Umbilical cord (tissue), 2 donors: ENCODE measurements around the gene ZBTB24. TPM values are rescaled to one million over a fixed set of nuclear protein-coding genes. Genes with fewer than 3 reads are reported as not detected.
A peak's percentile ranks its signal among the peaks of the same experiment; 100 is the strongest.

Source experiments
- DNase-seq: peaks from one replicate; pipeline ENCODE4 v3.0.0-alpha.2; 2015; ENCODE audit warnings: low spot score
- total RNA-seq: library from RNA; depleted of rRNA; stranded (reverse); fragments of >200 nt; gene quantifications from one replicate; pipeline ENCODE4 v1.2.3, GENCODE V29; 2014; ENCODE audit warnings: low replicate concordance; ENCODE audit not compliant: insufficient read depth

The ZBTB24 gene
- total RNA-seq, 1 donor from 2014 or later = 10.4 TPM

DNA sequence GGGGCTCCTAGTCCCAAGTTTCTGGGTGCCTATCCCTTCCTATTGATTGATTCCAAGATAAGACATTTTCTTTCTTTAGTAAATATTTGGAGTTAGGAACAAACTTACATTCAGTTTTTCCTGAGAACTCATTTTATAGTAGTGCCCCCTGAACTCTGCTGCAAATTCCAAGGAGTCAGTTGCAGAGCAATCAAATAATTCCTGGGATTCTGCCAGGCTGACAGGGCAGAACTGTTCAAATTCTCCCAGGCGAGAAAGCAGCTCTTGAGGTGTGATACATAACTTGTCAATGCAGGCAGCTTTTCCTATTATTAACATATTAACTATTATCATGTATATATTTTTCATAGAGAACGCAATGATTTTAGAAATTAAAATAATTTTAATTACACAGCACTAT lies 15.9 kb upstream of the ZBTB24 start:
- DNase-seq = no peak

DNA sequence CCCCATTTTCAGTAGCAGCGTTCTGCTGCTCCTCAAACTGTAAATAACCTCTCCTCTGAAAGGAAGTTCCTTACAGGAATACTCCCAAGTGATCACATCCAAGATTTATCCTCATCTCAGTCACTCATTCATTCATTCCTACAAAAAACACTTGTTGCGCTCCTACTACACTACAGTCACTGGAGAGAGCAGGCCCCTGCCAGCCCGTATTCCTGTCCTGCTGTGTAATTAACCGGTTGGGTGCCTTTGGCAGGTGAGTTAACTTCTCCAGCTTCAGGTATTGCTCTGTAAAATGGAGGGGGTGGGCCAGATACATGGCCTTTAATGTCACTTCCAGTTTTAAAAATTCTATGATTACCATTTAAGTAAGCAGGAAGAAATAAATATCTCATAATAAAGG lies 15.0 kb upstream of the ZBTB24 start:
- DNase-seq = no peak

DNA sequence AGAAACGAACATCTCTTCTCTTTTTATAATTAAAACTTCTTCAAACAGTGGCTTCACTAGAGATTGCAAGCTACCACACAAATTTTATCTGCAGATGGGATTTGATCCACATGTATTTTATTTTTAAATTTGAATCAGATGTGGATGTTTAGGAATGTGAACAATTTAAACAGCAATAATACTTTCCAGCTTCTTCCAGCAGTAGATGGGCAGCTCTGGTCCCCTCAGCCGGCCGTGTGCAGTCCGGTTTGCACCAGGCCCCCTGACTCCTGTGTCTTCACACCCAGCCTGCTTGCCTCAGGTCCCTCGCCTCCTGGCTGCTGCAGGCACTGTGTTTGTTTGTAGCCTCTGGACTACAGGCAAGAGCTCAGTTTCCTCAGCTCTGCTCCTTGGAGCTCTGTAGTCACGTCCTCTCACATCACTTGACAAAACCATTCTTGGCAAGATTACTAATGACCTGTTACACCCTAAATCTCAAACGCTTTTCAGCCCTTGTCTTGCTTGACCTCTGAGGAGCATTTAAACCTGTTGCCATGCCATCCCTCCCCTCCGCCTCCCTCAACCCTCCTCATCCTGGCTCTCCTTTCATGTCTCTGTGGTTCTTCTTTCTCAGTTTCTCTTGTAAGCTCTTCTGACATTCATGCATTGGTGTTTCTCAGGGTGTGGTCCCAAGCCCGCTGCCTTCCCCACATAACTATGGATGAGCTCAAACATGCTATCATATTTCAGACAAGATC lies 13.2 kb upstream of the ZBTB24 start:
- peak; percentile 38 for DNase-seq

DNA sequence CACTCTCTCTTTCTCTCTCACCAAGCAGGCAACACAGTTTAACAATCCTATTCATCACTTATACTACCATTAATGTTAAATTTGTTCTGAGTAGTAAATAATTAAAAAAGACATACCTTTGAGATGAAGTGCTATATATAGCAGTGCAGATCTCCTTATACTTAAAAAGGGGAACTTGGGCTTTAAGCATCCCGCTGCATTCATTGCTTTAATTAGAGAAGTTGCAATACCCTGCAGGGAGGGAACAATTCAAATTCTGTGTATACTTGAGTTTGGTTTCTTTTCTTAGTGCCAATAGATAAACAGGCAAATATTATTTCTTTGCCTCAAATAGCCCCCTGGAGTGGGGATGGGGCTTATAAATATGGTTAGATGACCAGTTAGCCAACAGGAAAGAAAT lies 10.8 kb upstream of the ZBTB24 start:
- no peak for DNase-seq

DNA sequence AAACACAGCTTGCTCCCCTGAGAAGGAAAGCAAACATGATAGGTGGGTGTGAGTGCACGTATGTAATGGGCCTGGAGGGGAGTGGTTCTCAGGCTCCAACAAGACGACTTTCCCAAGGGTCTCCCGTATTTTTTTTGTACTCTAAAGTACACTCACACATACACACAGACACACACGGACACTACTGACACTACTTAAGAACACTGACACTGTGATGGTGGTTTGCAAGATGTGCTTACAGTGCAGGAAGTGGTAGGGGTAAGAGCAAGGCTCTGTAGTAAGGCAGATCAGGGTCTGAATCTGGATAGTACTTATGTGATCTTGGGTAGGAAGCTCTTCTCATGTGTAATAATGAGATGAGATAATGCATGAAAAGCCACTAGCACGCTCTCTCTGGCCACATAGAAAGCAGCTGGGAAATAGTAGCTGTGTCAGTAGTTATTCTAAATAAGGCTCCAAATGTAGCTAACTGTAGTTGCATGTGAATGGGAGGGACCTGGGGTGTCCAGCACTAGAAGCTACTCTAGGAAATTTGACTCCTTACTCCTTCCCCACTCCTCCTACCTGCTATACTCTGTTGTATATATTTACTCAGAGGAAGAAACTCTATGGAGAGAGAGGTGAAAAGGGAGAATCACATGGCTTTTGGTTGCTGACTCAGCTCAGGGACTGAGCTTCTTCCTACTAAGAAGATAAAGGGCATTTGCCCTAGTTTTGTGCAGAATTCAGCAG lies 8.4 kb upstream of the ZBTB24 start:
- peak; percentile 69 for DNase-seq

DNA sequence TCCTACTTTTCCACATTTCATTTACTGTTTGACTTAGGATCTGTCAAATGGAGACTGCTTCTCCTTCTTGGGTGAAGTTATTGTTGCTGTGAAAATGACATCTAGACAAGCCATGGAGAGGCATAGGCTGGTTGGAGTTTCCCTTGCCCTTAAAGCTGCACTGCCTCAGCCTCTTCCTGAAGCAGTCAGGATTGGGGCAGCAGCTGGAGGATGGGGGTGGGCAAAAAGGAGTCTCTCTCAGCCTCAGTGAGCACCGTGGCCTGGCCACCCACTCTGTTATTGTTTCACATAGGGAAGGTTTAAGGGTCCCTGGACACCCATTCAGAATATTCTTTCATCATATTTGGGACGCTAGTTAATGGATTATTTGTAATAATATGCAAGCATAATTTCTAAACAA lies 7.7 kb upstream of the ZBTB24 start:
- DNase-seq = no peak

DNA sequence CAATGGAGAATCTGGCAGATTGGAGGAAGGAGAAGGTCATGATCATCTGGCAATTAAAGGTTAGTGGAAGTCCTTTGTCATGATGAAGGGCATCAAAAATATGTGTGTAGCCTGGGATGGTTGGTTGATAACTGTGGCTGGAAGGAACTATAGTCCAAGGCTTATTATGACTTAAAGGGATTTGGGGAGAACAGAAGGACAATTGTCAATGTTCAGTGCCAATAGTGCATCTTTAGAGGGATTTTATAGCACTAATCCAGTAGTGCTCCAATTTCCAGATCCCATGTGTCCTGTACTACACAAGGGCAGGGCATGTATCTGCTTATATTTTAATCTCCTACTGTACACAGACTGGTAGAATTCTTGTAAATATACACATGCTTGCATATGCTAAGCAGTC lies 5.0 kb upstream of the ZBTB24 start:
- DNase-seq = no peak

DNA sequence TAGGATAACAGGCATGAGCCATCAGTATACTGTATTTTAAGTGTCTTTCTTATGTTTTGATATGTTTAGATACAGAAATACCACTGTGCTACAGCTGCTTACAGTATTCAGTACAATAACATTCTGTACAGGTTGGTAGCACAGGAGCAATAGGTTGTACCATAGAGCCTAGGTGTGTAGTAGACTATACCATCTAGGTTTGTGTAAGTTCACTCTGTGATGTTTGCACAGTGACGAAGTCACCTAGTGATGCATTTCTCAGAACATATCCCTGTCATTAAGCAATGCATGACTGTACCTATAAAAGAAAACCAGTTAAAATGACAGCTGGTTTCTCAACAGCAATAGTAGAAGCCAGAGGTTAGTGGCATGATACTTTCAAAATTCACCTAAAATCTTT lies 3.0 kb upstream of the ZBTB24 start:
- DNase-seq = no peak

DNA sequence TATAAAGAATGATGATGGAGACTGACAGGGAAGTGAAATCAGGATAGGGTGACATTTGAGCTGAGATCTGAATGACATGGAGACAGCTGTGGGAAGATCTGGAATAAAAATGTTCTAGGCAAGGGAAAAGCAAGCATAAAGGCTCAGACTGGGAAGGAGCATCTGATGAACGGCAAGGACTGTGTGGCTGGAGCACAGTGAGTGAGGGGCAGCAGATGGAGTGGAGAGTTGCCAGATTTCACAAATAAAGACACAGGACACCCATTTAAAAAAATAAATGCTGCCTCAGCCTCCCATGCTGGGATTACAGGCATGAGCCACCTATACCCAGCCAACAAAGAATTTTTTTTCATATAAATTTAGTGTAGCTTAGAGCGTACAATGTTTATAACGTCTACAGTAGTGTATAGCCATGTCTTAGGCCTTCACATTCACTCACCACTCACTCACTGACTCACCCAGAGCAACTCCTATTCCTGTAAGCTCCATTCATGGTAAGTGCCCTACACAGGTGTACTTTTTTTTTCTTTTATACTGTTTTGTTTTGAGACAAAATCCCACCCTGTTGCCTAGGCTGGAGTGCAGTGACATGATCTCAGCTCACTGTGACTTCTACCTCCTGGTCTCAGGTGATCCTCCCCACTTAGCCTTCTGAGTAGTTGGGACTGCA lies 2.4 kb upstream of the ZBTB24 start:
- DNase-seq = no peak

DNA sequence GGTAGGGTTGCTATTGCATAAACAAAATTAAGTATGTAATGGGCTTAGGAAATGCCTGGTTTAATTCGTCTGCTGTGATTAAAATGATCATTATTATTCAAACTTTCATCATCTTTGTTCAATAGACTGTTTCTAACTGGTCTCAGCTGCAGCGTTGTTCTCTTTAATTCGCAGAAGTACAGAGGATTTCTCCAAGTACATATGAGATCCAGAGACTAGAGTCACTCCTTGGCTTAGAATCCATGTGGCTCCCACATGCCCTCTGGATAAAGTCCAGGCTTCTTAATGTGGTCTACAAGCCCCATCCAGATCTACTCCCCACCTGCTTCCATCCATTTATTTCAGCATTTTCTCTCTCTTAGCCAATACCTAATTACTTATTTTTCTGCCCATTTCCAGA lies 1.1 kb upstream of the ZBTB24 start:
- DNase-seq = peak; percentile 14

DNA sequence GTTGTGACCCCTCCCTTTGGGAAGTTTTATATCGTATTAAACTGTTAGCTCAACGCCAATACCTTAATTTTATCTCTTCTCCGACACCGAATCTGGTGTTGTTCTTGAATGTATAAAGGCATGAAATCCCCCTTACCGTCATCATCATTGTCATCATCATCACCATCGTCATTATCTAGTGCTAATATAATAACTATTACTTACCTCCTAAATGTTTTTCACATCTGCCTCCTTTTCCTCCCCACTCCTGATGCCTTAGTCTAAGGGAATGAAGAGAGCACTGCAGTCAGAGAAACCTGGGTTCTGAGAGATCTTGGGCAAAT lies 677 bp upstream of the ZBTB24 start:
- DNase-seq = no peak

DNA sequence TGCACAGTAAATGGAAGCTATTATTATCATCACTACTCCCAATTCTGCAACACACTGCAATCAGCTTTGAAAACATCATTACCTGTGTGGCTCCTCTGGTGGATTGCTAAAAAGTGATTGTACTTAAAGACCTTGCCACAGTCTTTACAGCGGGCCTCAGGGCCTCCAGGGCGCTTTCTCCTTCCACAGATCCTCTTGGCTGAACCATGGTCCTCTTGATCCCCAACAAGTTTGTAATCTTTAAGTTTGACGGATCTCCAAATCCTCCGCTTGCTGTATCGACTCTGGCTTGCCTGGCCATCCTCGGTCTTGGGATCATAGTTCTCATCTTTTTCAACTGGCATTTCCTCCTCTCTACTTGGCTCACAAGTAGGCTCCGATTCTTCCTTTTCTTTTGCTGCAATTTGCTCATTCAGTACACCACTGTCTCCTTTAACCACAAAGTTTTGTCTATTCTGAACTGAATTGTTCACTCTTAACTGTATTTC lies 2.0 kb downstream of the ZBTB24 start:
- DNase-seq = no peak

DNA sequence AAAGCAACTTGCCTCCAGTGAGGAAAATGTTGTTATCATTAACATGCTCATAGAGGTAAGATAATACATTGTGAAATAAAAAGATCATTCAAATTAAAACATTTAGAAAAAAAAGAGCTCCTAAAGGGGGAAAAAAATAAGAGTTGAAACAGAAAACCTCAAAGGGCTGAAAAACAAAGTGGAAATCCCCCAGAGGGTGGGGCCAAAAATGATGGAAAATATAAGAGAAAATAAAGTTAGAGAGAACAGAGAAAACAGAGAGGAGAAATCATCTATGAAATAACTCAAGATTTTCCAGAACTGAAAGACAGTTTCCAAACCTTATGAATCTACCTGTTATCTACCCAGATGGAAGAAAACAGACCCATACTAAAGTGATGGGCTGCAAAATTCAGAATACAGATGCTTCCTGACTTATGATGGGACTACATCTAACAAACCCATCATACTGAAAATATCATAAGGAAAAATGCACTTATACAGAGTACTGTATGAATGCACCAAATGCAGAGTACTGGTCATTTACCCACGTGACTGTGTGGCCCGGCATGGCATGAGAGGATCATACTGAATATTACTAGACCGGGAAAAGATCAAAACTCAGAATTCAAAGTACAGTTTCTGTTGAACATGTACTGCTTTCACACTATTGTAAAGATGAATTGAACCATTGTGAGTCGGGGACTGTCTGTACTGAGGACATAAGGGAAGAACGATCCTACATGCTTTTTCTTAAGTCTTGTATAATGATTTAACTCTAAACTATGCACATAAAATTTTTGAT lies 4.0 kb downstream of the ZBTB24 start:
- DNase-seq = no peak

DNA sequence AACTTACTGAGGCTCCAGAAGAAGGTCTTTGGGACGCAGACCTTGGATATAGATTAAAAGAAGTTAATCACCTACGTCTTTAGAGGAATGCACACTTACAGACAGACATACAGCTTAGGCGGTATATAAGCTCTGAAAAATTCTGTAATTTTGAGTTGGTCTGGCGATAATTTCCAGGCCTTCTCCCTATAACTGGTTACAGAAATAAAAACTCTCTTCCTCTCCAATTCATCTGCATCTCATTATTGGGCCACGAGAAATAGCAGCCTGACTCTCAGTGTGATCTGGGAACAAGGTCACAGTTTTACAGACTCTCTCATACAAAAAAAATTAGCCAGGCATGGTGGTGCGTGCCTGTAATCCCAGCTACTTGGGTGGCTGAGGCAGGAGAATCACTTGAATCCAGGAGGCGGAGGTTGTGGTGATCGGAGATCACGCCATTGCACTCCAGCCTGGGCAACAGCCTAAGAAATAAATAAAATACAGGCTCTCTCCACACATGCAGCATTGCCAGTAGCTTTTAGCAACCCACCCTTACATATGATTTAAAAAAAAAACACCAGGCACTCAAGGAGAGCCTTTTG lies 4.7 kb downstream of the ZBTB24 start:
- DNase-seq = peak; percentile 40

DNA sequence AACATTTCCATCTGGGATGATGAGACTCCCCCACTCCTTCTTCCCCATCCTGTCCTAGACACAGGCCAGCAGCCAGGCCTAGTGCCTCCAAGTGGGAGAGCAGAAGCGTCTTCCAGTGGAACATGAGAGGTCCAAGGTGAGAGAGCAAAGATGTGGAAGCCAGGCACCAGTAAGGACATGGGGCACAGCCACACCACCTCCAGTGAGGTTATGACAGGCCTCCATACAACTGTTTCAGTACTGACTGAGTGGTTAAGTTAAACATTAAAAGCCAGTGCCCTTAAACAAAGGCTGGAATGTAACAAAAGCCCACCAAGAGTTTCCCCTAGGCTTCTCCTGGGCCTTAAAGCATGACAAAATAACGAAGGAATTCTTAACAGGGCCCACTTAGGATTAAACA lies 5.3 kb downstream of the ZBTB24 start:
- no peak for DNase-seq

DNA sequence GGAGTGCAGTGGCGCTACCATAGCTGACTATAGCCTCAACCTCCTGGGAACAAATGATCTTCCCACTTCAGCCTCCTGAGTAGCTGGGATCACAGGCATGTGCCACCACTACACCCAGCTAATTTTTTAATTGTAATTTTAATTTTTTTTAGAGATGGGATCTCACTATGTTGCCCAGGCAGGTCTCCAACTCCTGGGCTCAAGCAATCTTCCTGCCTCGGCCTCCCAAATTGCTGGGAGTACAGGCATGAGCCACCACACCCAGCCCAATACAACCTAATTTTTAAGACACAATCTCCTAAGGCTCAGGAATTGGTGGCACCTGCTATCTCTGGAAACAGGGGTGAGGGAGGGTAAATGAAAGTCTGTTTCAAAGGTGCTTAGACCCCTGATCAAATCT lies 5.8 kb downstream of the ZBTB24 start:
- no peak for DNase-seq

DNA sequence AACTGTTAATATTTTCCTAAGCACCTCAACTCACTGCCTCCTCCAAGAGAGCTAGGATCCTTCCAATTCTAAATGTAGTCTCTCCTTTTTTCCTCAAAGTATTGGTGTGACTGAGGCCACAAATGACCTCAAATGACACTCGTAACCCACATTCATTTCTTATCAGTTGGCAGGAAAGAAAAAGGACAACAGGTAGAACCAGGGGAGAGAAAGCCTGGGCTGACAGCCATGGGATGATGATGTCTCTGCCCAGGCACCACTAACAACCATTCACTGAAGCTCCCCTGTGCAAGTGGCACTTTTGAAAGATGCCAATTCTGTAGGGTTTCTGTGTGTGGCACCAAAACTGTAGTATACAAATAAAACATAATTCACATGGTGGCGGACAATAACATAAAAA lies 7.4 kb downstream of the ZBTB24 start:
- DNase-seq = no peak

DNA sequence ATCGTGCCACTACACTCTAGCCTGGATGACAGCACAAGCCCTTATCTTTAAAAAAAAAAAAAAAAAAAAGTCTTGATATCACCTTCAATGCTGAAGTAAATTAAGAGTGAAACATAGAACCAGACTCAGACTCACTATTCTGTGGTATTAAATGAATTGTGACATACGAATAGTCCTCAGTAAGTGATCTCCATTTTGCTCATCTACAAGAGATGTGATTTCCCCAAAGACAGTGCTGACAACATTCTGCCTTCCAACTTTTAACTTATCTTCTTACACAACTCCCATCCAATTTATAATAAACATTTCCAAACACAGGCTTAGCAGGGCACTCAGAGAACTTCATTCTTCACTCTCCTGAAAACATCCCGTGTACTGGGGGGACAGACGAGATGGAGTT lies 8.0 kb downstream of the ZBTB24 start:
- no peak for DNase-seq

DNA sequence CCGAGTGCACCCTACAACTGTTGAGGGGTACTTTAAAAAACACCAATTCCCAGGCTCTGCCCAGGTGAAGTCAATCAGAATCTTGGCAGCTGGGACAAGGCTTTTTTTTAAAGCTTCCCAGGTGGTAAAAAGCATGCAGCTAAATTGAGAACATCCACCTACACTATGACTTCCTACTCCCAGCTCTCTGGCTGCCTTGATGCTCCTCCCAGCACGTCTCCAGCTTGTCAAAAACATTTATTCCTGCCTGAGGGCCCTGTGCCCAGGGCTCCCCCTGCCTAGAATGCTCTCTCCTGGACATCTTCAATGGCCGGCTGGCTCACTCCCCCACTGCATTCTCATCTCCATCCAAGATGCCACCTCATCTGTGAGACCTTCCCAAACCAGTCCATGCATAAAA lies 9.9 kb downstream of the ZBTB24 start:
- no peak for DNase-seq

DNA sequence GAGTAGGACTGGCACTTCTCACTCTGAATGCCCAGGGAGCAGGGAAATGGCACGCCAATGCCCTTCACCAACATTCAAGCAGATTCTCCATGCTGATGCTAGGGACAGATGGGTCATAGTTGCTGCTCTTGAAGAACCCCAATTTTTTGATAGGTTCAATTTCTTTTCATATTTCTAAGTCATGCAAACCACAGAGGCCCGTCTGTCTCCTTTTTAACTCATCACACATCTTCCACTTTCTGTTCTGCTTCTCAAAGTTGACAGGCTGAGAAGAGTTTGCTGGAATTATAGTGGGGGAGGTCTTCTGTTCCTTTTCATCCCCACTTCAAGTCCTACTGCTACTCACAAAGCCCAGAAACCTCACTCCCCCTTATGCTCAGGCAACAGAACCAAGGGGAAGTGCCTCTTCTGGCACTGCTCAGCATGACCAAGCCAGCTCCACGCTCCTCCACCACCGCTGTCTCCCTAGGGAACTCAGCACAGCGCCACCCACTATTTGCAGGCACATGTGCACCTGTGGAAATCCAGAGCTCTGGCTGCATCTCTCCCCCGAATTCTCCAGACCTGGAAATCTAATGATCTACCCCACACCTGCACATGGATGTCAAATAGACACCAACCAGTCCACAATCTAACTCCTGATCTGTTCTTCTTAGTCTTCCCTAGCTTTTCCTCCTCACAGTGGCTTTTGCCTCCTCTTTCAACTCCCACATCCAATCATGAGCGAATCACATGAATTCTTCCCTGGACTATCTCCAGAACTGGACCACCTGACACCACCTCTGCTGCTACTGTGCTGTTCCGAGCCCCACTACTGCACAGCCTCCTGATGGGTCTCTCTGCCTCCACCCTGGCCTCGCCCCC lies 10.7 kb downstream of the ZBTB24 start:
- no peak for DNase-seq
